ENCODE measurements around the gene PSD4. TPM values are rescaled to one million over a fixed set of nuclear protein-coding genes. Genes with fewer than 3 reads are reported as not detected.
A peak's percentile ranks its signal among the peaks of the same experiment; 100 is the strongest.

The PSD4 gene
- total and polyA plus RNA-seq, 4 donors: 20.9 to 48.1 (median 29.0) TPM

GRCh38 chr2:113208396-113208795 lies 34.6 kb downstream of the PSD4 start:
- no peak overlapping the region for H3K4me3 ChIP-seq
- ATAC-seq (ENCODE audit: insufficient read depth, low FRiP score) (no peak), DNase-seq (no peak)
- no peaks in the 10 kb centered on the region for H3K9me3 ChIP-seq (ENCODE audit: control insufficient read depth in 4 of 4, insufficient read depth in 3 of 4, low read length in 3 of 4)
- H3K9ac ChIP-seq (ENCODE audit: insufficient read depth in 1 of 2, low read length in 2 of 2): no peak overlapping the region
- H3K36me3 ChIP-seq (ENCODE audit: control insufficient read depth in 4 of 4, insufficient read depth in 4 of 4, low read length in 4 of 4): no peaks in the 10 kb centered on the region
- 96% methylated on average over 5 of the region's 5 CpGs for WGBS, 2 donors
- no peaks in the 10 kb centered on the region for H3K27me3 ChIP-seq (ENCODE audit: control insufficient read depth in 3 of 3, insufficient read depth in 3 of 3, low read length in 2 of 3)
- H3K27ac ChIP-seq (ENCODE audit: low read depth in 1 of 2, low read length in 1 of 2): no peak overlapping the region
- TF ChIP-seq CTCF (IDR thresholded peaks at IDR 0.05; ENCODE audit: control extremely low read depth, extremely low read depth): no peak
- H3K4me1 ChIP-seq (ENCODE audit: control insufficient read depth in 5 of 5, insufficient read depth in 5 of 5, low read length in 5 of 5): peaks cover 4 to 25% (median 9%) of the 10 kb centered on the region in 5 donors

GRCh38 chr2:113209011-113209645 lies 35.4 kb downstream of the PSD4 start:
- 72 to 89% methylated on average over 8 of the region's 8 CpGs for WGBS, 2 donors
- no peak for TF ChIP-seq CTCF (IDR thresholded peaks at IDR 0.05; ENCODE audit: control extremely low read depth, extremely low read depth)
- H3K9me3 ChIP-seq (ENCODE audit: control insufficient read depth in 4 of 4, insufficient read depth in 3 of 4, low read length in 3 of 4): no peaks in the 10 kb centered on the region
- H3K27ac ChIP-seq (ENCODE audit: low read depth in 1 of 2, low read length in 1 of 2): no peak overlapping the region
- peak in 1 of 3 donors; percentile 53 for DNase-seq
- H3K4me3 ChIP-seq: no peak overlapping the region
- peaks cover 4 to 25% (median 9%) of the 10 kb centered on the region in 5 donors for H3K4me1 ChIP-seq (ENCODE audit: control insufficient read depth in 5 of 5, insufficient read depth in 5 of 5, low read length in 5 of 5)
- no peaks in the 10 kb centered on the region for H3K27me3 ChIP-seq (ENCODE audit: control insufficient read depth in 3 of 3, insufficient read depth in 3 of 3, low read length in 2 of 3)
- no peaks in the 10 kb centered on the region for H3K36me3 ChIP-seq (ENCODE audit: control insufficient read depth in 4 of 4, insufficient read depth in 4 of 4, low read length in 4 of 4)
- ATAC-seq (ENCODE audit: insufficient read depth, low FRiP score): no peak
- H3K9ac ChIP-seq (ENCODE audit: insufficient read depth in 1 of 2, low read length in 2 of 2): no peak overlapping the region

- peaks cover 4 to 25% (median 9%) of the 10 kb centered on the region in 5 donors for H3K4me1 ChIP-seq (ENCODE audit: control insufficient read depth in 5 of 5, insufficient read depth in 5 of 5, low read length in 5 of 5)
Observed at GRCh38 chr2:113209646-113210171, 35.9 kb downstream of the PSD4 start.

More at GRCh38 chr2:113209646-113210171, 35.9 kb downstream of the PSD4 start:
- Histone ChIP-seq H3K9ac (ENCODE audit: insufficient read depth in 1 of 2, low read length in 2 of 2) (no peak overlapping the region), H3K27ac (ENCODE audit: low read depth in 1 of 2, low read length in 1 of 2) (no peak overlapping the region), H3K4me3 (no peak overlapping the region), H3K36me3 (ENCODE audit: control insufficient read depth in 4 of 4, insufficient read depth in 4 of 4, low read length in 4 of 4) (no peaks in the 10 kb centered on the region), H3K9me3 (ENCODE audit: control insufficient read depth in 4 of 4, insufficient read depth in 3 of 4, low read length in 3 of 4) (no peaks in the 10 kb centered on the region), H3K27me3 (ENCODE audit: control insufficient read depth in 3 of 3, insufficient read depth in 3 of 3, low read length in 2 of 3) (no peaks in the 10 kb centered on the region)
- no peak for ATAC-seq (ENCODE audit: insufficient read depth, low FRiP score)
- TF ChIP-seq CTCF (IDR thresholded peaks at IDR 0.05; ENCODE audit: control extremely low read depth, extremely low read depth): no peak
- 86% methylated on average over 15 of the region's 15 CpGs for WGBS, 2 donors
- no peak for DNase-seq

Measured in lung (tissue), 12 donors.